ENCODE data around the gene TSPO2. TPM values are rescaled to one million over a fixed set of nuclear protein-coding genes. Genes with fewer than 3 reads are reported as not detected.

Gene TSPO2
- total and polyA plus RNA-seq, 2 donors (not counting 3 experiments of a cell fraction or from before 2014, with no cell fraction given): not detected

DNA sequence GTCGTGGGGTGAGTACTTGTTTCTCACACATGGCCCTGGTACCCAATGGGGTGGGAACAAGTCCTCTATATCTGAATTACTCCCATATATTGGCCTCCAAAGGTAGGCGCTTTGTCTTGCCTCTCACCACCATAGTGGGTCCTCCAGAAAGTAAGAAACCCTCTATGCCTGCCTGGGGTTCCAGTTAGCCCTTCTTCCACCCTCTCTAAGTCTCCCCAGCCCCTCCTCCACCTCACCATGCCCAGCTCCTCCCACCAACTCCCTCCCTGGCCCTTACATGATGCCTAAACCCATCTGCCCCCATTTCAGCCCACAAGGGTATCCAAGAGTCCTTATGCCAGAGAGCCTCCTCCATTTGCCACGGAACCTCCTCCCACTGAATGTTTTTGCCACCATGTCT is 884 bp downstream of the TSPO2 start:
- dilution Hi-C loops (cut with MboI; ENCODE audit: extremely low pct_ligation_motif_present, low sequenced_read_pairs): no loop called here
- ChIA-PET POLR2A (no interaction called here), CTCF (no interaction called here)
- no peak overlapping the region for H2AFZ ChIP-seq (ENCODE audit: low read depth, low read length)
- no peaks in the 10 kb centered on the region for H3K36me3 ChIP-seq (ENCODE audit: control insufficient read depth in 2 of 2, extremely low read depth in 1 of 2, insufficient read depth in 2 of 2, low read length in 2 of 2)
- H4K20me1 ChIP-seq (replicated peaks; ENCODE audit: control insufficient read depth, extremely low read depth, insufficient read depth, low read length): no peaks in the 10 kb centered on the region
- intact Hi-C loops (cut with micrococcal nuclease): no loop called here
- peaks cover 2% of the 10 kb centered on the region for H3K4me1 ChIP-seq (ENCODE audit: control insufficient read depth, extremely low read depth, insufficient read depth, low read length)
- no peak overlapping the region for H3K4me2 ChIP-seq (ENCODE audit: insufficient read depth, low read length)
- H3K79me2 ChIP-seq (ENCODE audit: control insufficient read depth, insufficient read depth, low read length): no peaks in the 10 kb centered on the region
- H3K9me1 ChIP-seq (replicated peaks; ENCODE audit: control insufficient read depth, extremely low read depth, insufficient read depth, low read length): no peaks in the 10 kb centered on the region
- no peak for TF ChIP-seq EZH2 (IDR thresholded peaks at IDR 0.05; ENCODE audit: borderline replicate concordance, low read depth, low read length, severe bottlenecking)
- TF ChIP-seq, protein P1, sequence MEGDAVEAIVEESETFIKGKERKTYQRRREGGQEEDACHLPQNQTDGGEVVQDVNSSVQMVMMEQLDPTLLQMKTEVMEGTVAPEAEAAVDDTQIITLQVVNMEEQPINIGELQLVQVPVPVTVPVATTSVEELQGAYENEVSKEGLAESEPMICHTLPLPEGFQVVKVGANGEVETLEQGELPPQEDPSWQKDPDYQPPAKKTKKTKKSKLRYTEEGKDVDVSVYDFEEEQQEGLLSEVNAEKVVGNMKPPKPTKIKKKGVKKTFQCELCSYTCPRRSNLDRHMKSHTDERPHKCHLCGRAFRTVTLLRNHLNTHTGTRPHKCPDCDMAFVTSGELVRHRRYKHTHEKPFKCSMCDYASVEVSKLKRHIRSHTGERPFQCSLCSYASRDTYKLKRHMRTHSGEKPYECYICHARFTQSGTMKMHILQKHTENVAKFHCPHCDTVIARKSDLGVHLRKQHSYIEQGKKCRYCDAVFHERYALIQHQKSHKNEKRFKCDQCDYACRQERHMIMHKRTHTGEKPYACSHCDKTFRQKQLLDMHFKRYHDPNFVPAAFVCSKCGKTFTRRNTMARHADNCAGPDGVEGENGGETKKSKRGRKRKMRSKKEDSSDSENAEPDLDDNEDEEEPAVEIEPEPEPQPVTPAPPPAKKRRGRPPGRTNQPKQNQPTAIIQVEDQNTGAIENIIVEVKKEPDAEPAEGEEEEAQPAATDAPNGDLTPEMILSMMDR (IDR thresholded peaks at IDR 0.05; ENCODE audit: extremely low read depth in 1 of 2, insufficient read depth in 1 of 2, low read depth in 1 of 2, low read length in 2 of 2): no peak
- TF ChIP-seq MYC (IDR thresholded peaks at IDR 0.05; ENCODE audit: low read depth, low read length): no peak
- TF ChIP-seq GATA2 (IDR thresholded peaks at IDR 0.05; ENCODE audit: insufficient read depth, insufficient read length, low read depth, low read length): no peak
- no peak for TF ChIP-seq FOS (IDR thresholded peaks at IDR 0.05; ENCODE audit: borderline replicate concordance, insufficient read depth, low read length)
- TF ChIP-seq POLR2AphosphoS5 (IDR thresholded peaks at IDR 0.05; ENCODE audit: insufficient read depth, low read depth, low read length): no peak
- no peak for TF ChIP-seq POLR2A (IDR thresholded peaks at IDR 0.05; ENCODE audit: low read depth, low read length)
- TF ChIP-seq, protein P2, sequence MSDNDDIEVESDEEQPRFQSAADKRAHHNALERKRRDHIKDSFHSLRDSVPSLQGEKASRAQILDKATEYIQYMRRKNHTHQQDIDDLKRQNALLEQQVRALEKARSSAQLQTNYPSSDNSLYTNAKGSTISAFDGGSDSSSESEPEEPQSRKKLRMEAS (IDR thresholded peaks at IDR 0.05; ENCODE audit: insufficient read depth, insufficient read length): no peak
- TF ChIP-seq JUN (IDR thresholded peaks at IDR 0.05; ENCODE audit: borderline replicate concordance, insufficient read depth, insufficient read length, low read depth): no peak
- BruUV-seq (replicated peaks): no TSS peak
- H3K9me3 ChIP-seq (replicated peaks; ENCODE audit: control insufficient read depth, insufficient read depth, low read length): no peaks in the 10 kb centered on the region
- no peak for FAIRE-seq
- no peak for DNase-seq (ENCODE audit: low read depth, low spot score)
- peaks cover 0 to 2% of the 10 kb centered on the region in 2 experiments for H3K27me3 ChIP-seq (ENCODE audit: control insufficient read depth in 2 of 2, insufficient read depth in 2 of 2, low read length in 2 of 2)
- no peak overlapping the region for H3K27ac ChIP-seq (ENCODE audit: insufficient read depth, low read depth, low read length)
- H3K4me3 ChIP-seq (replicated peaks in 1 of 3; ENCODE audit: insufficient read depth in 1 of 3, low read depth in 1 of 3, low read length in 3 of 3): no peak overlapping the region
- no peak overlapping the region for H3K9ac ChIP-seq (replicated peaks; ENCODE audit: extremely low read depth, insufficient read depth, low read length)
